OCI-LY7 (cell line): ENCODE results near the gene SASH1. TPM values are rescaled to one million over a fixed set of nuclear protein-coding genes. Genes with fewer than 3 reads are reported as not detected.

Experiments
- BruUV-seq: library from RNA; stranded (reverse); fragments of 400-500 nt; replicated peaks from 2 replicates; lab custom pipeline; 2021; lab: Mats Ljungman, UMichigan
- CTCF ChIA-PET: fragments of 300-600 bp; sonication (Branson Sonifier 250); formaldehyde crosslinking; loops from one replicate; lab custom pipeline; 2022; ENCODE audit warnings: antibody characterized with exemption; ENCODE audit not compliant: unreplicated experiment; lab: Charles Lee
- POLR2A ChIA-PET: fragments of 300-600 bp; sonication (Branson Sonifier 250); formaldehyde crosslinking; loops from one replicate; lab custom pipeline; 2022; ENCODE audit warnings: antibody characterized with exemption; lab: Charles Lee
- DNase-seq: peaks from one replicate; pipeline ENCODE4 v3.0.0-alpha.2; 2015; ENCODE audit warnings: low spot score
- H2AFZ ChIP-seq: fragments of 200-600 bp; sonication (generic), shearing (Covaris generic); 2 replicates; pipeline ENCODE4 v1.6.1; 2014; ENCODE audit warnings: mild to moderate bottlenecking, antibody characterized with exemption, low read length, moderate library complexity
- H3K27ac ChIP-seq: fragments of 200-600 bp; sonication (generic); 2 replicates; pipeline ENCODE4 v1.5.1; 2014; ENCODE audit warnings: mixed run types, low read depth, mild to moderate bottlenecking, moderate library complexity, low read length, inconsistent platforms; ENCODE audit not compliant: poor library complexity, severe bottlenecking
- H3K36me3 ChIP-seq: fragments of 200-600 bp; sonication (generic); 2 replicates; pipeline ENCODE4 v1.6.1; 2014; ENCODE audit warnings: mild to moderate bottlenecking, antibody characterized with exemption, low read length, moderate library complexity, mixed read lengths; ENCODE audit not compliant: insufficient read depth
- H3K4me1 ChIP-seq: fragments of 200-600 bp; sonication (generic); 2 replicates; pipeline ENCODE4 v1.5.1; 2014; ENCODE audit warnings: mild to moderate bottlenecking, low read length; ENCODE audit not compliant: insufficient read depth, poor library complexity, severe bottlenecking
- H3K4me2 ChIP-seq: fragments of 200-600 bp; sonication (generic); 2 replicates; pipeline ENCODE4 v1.6.1; 2014; ENCODE audit warnings: mild to moderate bottlenecking, low read length
- H3K4me3 ChIP-seq: fragments of 200-600 bp; sonication (generic); 2 replicates; pipeline ENCODE4 v1.5.1; 2014; ENCODE audit warnings: mild to moderate bottlenecking, low read depth, low read length; ENCODE audit not compliant: poor library complexity, severe bottlenecking
- H3K79me2 ChIP-seq: fragments of 200-600 bp; sonication (generic); 2 replicates; pipeline ENCODE4 v1.6.1; 2016; ENCODE audit warnings: low read depth, mild to moderate bottlenecking, low read length, moderate library complexity, mixed read lengths; ENCODE audit not compliant: insufficient read depth
- H3K9me2 ChIP-seq: fragments of 200-600 bp; sonication (generic); 2 replicates; pipeline ENCODE4 v1.6.1; 2016; ENCODE audit warnings: mild to moderate bottlenecking, low read length, mixed read lengths; ENCODE audit not compliant: insufficient read depth
- H3K9me3 ChIP-seq: fragments of 200-600 bp; sonication (generic); 2 replicates; pipeline ENCODE4 v1.6.1; 2014; ENCODE audit warnings: mild to moderate bottlenecking, mixed run types, low read length, mixed read lengths
- H4K20me1 ChIP-seq: fragments of 200-600 bp; sonication (generic); 2 replicates; pipeline ENCODE4 v1.6.1; 2014; ENCODE audit warnings: mild to moderate bottlenecking, antibody characterized with exemption, low read length, moderate library complexity, mixed read lengths; ENCODE audit not compliant: insufficient read depth
- CTCF ChIP-seq: fragments of 200-600 bp; sonication (generic); conservative IDR thresholded peaks from 2 replicates; pipeline ENCODE4 v1.5.1; 2014; ENCODE audit warnings: mild to moderate bottlenecking, antibody characterized with exemption, low read length, moderate library complexity, mixed read lengths
- EZH2phosphoT487 ChIP-seq: fragments of 200-600 bp; sonication (generic); IDR thresholded peaks from 2 replicates; pipeline ENCODE4 v1.6.1; 2018; ENCODE audit warnings: low read depth, borderline replicate concordance, mild to moderate bottlenecking, mixed run types, antibody characterized with exemption, low read length, moderate library complexity, mixed read lengths
- intact Hi-C: fragments of 100-400 bp; cut with micrococcal nuclease; formaldehyde crosslinking; loops from one replicate; pipeline ENCODE4 v1.10.0; 2022; ENCODE audit not compliant: unreplicated experiment
- total RNA-seq, 2 experiments: library from RNA; depleted of rRNA in 1 of 2; stranded (reverse); fragments of >200 nt in 1 of 2; shearing (Covaris generic) in 1 of 2; gene quantifications; 2 replicates each; pipeline ENCODE4 v1.2.3, GENCODE V29; 2014 to 2022

Gene SASH1
- total RNA-seq, 2 experiments from 2014 or later = not detected

- Histone ChIP-seq H3K4me1 (no peaks in the 10 kb centered on the region), H3K36me3 (no peaks in the 10 kb centered on the region), H3K79me2 (no peaks in the 10 kb centered on the region), H3K27ac (no peak overlapping the region), H3K9me3 (no peaks in the 10 kb centered on the region), H3K4me3 (no peak overlapping the region), H3K9me2 (no peaks in the 10 kb centered on the region), H2AFZ (no peak overlapping the region), H3K4me2 (no peak overlapping the region), H4K20me1 (no peaks in the 10 kb centered on the region)
- intact Hi-C loops = no loop called here
- no TSS peak for BruUV-seq
- POLR2A ChIA-PET = interaction anchor here (1.0 to 1.1 kb wide), 2 partner anchors 27 to 28 kb away, joined by 3 read pairs; no protein-coding TSS in a partner anchor
- no peak for DNase-seq
- TF ChIP-seq EZH2phosphoT487 (no peak), CTCF (no peak)
- CTCF ChIA-PET = no interaction called here
These were observed 154.6 kb downstream of the SASH1 start for GRCh38 chr6:148497257-148497656.

GRCh38 chr6:148497717-148498116, 155.1 kb downstream of the SASH1 start:
- DNase-seq = no peak
- Histone ChIP-seq H3K4me3 (no peak overlapping the region), H3K4me1 (no peaks in the 10 kb centered on the region), H3K79me2 (no peaks in the 10 kb centered on the region), H3K4me2 (no peak overlapping the region), H2AFZ (no peak overlapping the region), H3K9me2 (no peaks in the 10 kb centered on the region), H3K36me3 (no peaks in the 10 kb centered on the region), H3K27ac (no peak overlapping the region), H4K20me1 (no peaks in the 10 kb centered on the region), H3K9me3 (no peaks in the 10 kb centered on the region)
- no TSS peak for BruUV-seq
- intact Hi-C loops = no loop called here
- POLR2A ChIA-PET = interaction anchor here (1.0 to 1.1 kb wide), 2 partner anchors 26 to 29 kb away, joined by 3 read pairs; no protein-coding TSS in a partner anchor
- CTCF ChIA-PET = no interaction called here
- no peak for TF ChIP-seq CTCF
- no peak for TF ChIP-seq EZH2phosphoT487

- no peak for TF ChIP-seq CTCF
- no peak for TF ChIP-seq EZH2phosphoT487
- H3K9me3 ChIP-seq = no peaks in the 10 kb centered on the region
- H4K20me1 ChIP-seq = no peaks in the 10 kb centered on the region
- H3K79me2 ChIP-seq = no peaks in the 10 kb centered on the region
- no peaks in the 10 kb centered on the region for H3K4me1 ChIP-seq
- H3K27ac ChIP-seq = no peak overlapping the region
- no TSS peak for BruUV-seq
- no peak overlapping the region for H3K4me2 ChIP-seq
- ChIA-PET CTCF (no interaction called here), POLR2A (interaction anchor here (1.0 kb wide), 1 partner anchor 20 kb away, joined by 3 read pairs; no protein-coding TSS in a partner anchor)
- DNase-seq = no peak
- intact Hi-C loops = no loop called here
- H3K36me3 ChIP-seq = no peaks in the 10 kb centered on the region
- no peak overlapping the region for H3K4me3 ChIP-seq
- H3K9me2 ChIP-seq = no peaks in the 10 kb centered on the region
- H2AFZ ChIP-seq = no peak overlapping the region
These were observed 157.8 kb downstream of the SASH1 start for GRCh38 chr6:148500402-148500801.
